K562 (cell line): Measurements from ENCODE around the gene SUPT3H. TPM values are rescaled to one million over a fixed set of nuclear protein-coding genes. Genes with fewer than 3 reads are reported as not detected.
A peak's percentile ranks its signal among the peaks of the same experiment; 100 is the strongest.

Source experiments
- BHLHE40 ChIP-seq: IDR thresholded peaks from 2 replicates; pipeline ENCODE4 v1.6.1; 2011; ENCODE audit warnings: low read length, improper control_type of control experiment
- BRD9 ChIP-seq: fragments of 450-650 bp; IDR thresholded peaks from 2 replicates; pipeline ENCODE4 v1.6.1; 2018; ENCODE audit warnings: low read depth; ENCODE audit not compliant: partially characterized antibody
- CCNT2 ChIP-seq: IDR thresholded peaks from 2 replicates; pipeline ENCODE4 v1.6.1; 2011; ENCODE audit warnings: borderline replicate concordance, low read depth, mild to moderate bottlenecking, moderate library complexity, mixed read lengths, low read length; ENCODE audit not compliant: insufficient read length; ENCODE audit errors: extremely low read depth
- GATAD2B ChIP-seq: fragments of 450-650 bp; IDR thresholded peaks from 2 replicates; pipeline ENCODE4 v1.6.1; 2017; ENCODE audit warnings: mild to moderate bottlenecking, borderline replicate concordance
- HNRNPK ChIP-seq: fragments of 200-400 bp; formaldehyde crosslinking; IDR thresholded peaks from one replicate; pipeline ENCODE4 v1.6.1; 2018; ENCODE audit warnings: mild to moderate bottlenecking, low read depth, low read length; ENCODE audit not compliant: poor library complexity, severe bottlenecking
- KDM4B ChIP-seq, 2 experiments: fragments of 450-650 bp in 1 of 2; sonication (generic) in 1 of 2; IDR thresholded peaks; 2 replicates each; pipeline ENCODE4 v1.6.1; 2016 to 2017; ENCODE audit warnings: borderline replicate concordance in 2 of 2, antibody characterized with exemption in 1 of 2, low read depth in 1 of 2, mild to moderate bottlenecking in 1 of 2
- KLF10 ChIP-seq: fragments of 250-450 bp; sonication (Bioruptor Pico); IDR thresholded peaks from 2 replicates; pipeline ENCODE4 v1.6.1; 2021; ENCODE audit warnings: matching md5 sums
- NFXL1 ChIP-seq: fragments of 450-650 bp; formaldehyde crosslinking; IDR thresholded peaks from 2 replicates; pipeline ENCODE4 v1.4.0; 2021; ENCODE audit warnings: mild to moderate bottlenecking
- RAD21 ChIP-seq, 2 experiments: fragments of 250-450 bp in 1 of 2; fragments of 450-650 bp in 1 of 2; sonication (Bioruptor Pico) in 1 of 2; formaldehyde crosslinking in 1 of 2; IDR thresholded peaks in 1 of 2; conservative IDR thresholded peaks in 1 of 2; 2 replicates each; pipeline versions ENCODE4 v1.4.0 to v1.8.0; 2020 to 2022; ENCODE audit warnings: mild to moderate bottlenecking in 2 of 2, moderate library complexity in 1 of 2
- RBM39 ChIP-seq: fragments of 200-400 bp; formaldehyde crosslinking; optimal IDR thresholded peaks from 2 replicates; pipeline ENCODE3; 2018; ENCODE audit warnings: low read depth, low read length
- SAFB2 ChIP-seq: fragments of 200-400 bp; formaldehyde crosslinking; IDR thresholded peaks from 2 replicates; pipeline ENCODE4 v1.6.1; 2018; ENCODE audit warnings: borderline replicate concordance, low read length, low read depth, moderate library complexity; ENCODE audit not compliant: severe bottlenecking
- TEAD4 ChIP-seq, 2 experiments: sonication (generic) in 1 of 2; formaldehyde crosslinking in 1 of 2; IDR thresholded peaks; 2 replicates each; pipeline versions ENCODE4 v1.6.1 to v1.8.0; 2012 to 2022; ENCODE audit warnings: borderline replicate concordance in 1 of 2, inconsistent platforms in 1 of 2, low read length in 1 of 2, mild to moderate bottlenecking in 1 of 2, missing genetic modification reagents in 1 of 2
- ZBED1 ChIP-seq: IDR thresholded peaks from 2 replicates; pipeline ENCODE4 v1.6.1; 2014
- ZBTB17 ChIP-seq: fragments of 450-650 bp; formaldehyde crosslinking; IDR thresholded peaks from 2 replicates; pipeline ENCODE4 v1.4.0; 2020; ENCODE audit warnings: mild to moderate bottlenecking
- polyA plus RNA-seq, 8 experiments: library from polyadenylated mRNA; depleted of rRNA in 4 of 8; stranded (reverse) in 5 of 8; unstranded in 3 of 8; fragments of >200 nt; fragmentation: Nextera tagmentation in 2 of 8; fragmentation: Illumina TruSeq in 1 of 8; extraction: Ambion mirVana in 2 of 8; extraction: Trizol in 1 of 8; gene quantifications; 2 replicates each; pipeline versions ENCODE4 v1.2.1 to v1.2.3, GENCODE V29; 2011 to 2014; ENCODE audit warnings: inconsistent platforms in 1 of 8, missing spikeins in 1 of 8
- total RNA-seq, 7 experiments: library from RNA; depleted of rRNA in 6 of 7; stranded (reverse); fragments of >200 nt in 6 of 7; fragmentation: Illumina TruSeq in 2 of 7; extraction: Trizol in 2 of 7; gene quantifications; 2 replicates each; pipeline versions ENCODE4 v1.2.1 to v1.2.3, GENCODE V29; 2011 to 2021; ENCODE audit warnings: low replicate concordance in 1 of 7
- TF ChIP-seq, protein P1 (sequence below), 3 experiments: fragments of 200-800 bp in 1 of 3; fragments of 250-450 bp in 1 of 3; fragments of 450-650 bp in 1 of 3; sonication (Bioruptor Pico) in 1 of 3; sonication (Bioruptor generic) in 1 of 3; formaldehyde crosslinking in 1 of 3; IDR thresholded peaks; 2 replicates each; pipeline versions ENCODE4 v1.6.1 to v1.8.0; 2016 to 2022; ENCODE audit warnings: mild to moderate bottlenecking in 2 of 3, missing genetic modification characterization in 2 of 3, missing compliant biosample characterization in 1 of 3, moderate library complexity in 1 of 3
- TF ChIP-seq, protein P2 (sequence below): fragments of 450-650 bp; IDR thresholded peaks from 2 replicates; pipeline ENCODE4 v1.7.1; 2018; ENCODE audit warnings: mild to moderate bottlenecking, low read depth; ENCODE audit not compliant: partially characterized antibody
- TF ChIP-seq, protein P3 (sequence below), 3 experiments: IDR thresholded peaks in 2 of 3; conservative IDR thresholded peaks in 1 of 3; 2 replicates each; pipeline ENCODE4 v1.5.1; 2011 to 2012; ENCODE audit warnings: low read length in 3 of 3, mild to moderate bottlenecking in 3 of 3, control low read depth in 2 of 3, improper control_type of control experiment in 1 of 3, inconsistent platforms in 1 of 3, low read depth in 1 of 3, mixed read lengths in 1 of 3, moderate library complexity in 1 of 3; ENCODE audit not compliant: insufficient read depth in 2 of 3

The SUPT3H gene
- total and polyA plus RNA-seq, 9 of the 15 experiments (the other 6 are each of a cell fraction or from before 2014, with no cell fraction given), result 7.2 to 16.3 (median 11.9) TPM

DNA sequence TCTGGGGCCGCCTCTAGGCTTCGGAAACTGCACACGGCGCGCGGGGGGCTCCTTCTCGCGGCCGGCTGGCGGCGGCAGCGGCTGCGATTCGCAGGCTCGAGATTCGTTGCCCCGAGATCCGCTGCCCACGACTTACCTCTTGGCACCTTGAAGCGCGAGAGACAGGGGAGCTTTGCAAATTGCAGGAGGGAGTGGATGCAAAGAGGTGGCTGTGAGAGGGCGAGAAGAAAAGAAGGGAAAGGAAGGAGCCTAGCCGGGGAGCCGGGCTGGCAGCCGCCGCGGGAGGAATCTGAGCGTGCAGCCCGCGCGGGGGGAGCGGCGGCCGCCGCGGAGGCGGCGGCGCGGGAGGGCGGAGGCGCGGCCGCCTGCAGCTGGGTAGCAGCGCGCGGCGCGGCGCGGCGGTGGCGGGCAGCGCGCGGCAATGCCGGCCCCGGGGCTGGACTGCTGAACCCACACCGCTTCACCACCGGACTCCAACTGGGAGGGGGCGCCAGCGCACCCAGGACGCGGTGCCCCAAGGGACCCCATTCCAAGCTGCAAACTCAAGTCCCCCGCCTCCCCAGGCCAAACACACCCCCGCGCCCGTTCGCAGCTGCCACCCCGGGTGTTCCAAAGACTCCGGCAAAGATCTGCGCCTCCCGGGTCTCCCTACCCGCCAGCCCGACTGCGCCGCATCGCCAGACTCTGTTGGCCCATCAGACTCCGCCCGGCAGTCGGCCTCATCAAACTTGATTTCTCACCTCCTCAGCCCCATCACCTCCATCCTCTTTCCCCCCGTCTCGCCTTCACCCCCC, 44.2 kb upstream of the SUPT3H start (continued):
- TF ChIP-seq, protein P1, sequence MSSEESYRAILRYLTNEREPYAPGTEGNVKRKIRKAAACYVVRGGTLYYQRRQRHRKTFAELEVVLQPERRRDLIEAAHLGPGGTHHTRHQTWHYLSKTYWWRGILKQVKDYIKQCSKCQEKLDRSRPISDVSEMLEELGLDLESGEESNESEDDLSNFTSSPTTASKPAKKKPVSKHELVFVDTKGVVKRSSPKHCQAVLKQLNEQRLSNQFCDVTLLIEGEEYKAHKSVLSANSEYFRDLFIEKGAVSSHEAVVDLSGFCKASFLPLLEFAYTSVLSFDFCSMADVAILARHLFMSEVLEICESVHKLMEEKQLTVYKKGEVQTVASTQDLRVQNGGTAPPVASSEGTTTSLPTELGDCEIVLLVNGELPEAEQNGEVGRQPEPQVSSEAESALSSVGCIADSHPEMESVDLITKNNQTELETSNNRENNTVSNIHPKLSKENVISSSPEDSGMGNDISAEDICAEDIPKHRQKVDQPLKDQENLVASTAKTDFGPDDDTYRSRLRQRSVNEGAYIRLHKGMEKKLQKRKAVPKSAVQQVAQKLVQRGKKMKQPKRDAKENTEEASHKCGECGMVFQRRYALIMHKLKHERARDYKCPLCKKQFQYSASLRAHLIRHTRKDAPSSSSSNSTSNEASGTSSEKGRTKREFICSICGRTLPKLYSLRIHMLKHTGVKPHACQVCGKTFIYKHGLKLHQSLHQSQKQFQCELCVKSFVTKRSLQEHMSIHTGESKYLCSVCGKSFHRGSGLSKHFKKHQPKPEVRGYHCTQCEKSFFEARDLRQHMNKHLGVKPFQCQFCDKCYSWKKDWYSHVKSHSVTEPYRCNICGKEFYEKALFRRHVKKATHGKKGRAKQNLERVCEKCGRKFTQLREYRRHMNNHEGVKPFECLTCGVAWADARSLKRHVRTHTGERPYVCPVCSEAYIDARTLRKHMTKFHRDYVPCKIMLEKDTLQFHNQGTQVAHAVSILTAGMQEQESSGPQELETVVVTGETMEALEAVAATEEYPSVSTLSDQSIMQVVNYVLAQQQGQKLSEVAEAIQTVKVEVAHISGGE (CRISPR knock-in tag; IDR thresholded peaks at IDR 0.05), result 0 out of 6 replicates have a peak, but pooled peaks of 1 of the 3 experiments have one; percentile 27
- TF ChIP-seq CCNT2 (peak; percentile 83), BRD9 (no peak), KDM4B (IDR thresholded peaks at IDR 0.05; ENCODE audit: borderline replicate concordance in 2 of 2, low read depth in 1 of 2) (peak in 1 of 2 experiments; percentile 43; a peak in 1 of 4 replicates), TEAD4 (IDR thresholded peaks at IDR 0.05; ENCODE audit: low read length) (no peak), TEAD4 (CRISPR knock-in tag; IDR thresholded peaks at IDR 0.05; ENCODE audit: borderline replicate concordance) (no peak), SAFB2 (no peak), ZBED1 (no peak), ZBTB17 (CRISPR knock-in tag) (0 out of 2 replicates have a peak, but pooled peaks have one; percentile 25), NFXL1 (CRISPR knock-in tag) (no peak), BHLHE40 (peak; percentile 24; the same call in 1 of the 2 replicates), KLF10 (no peak), RBM39 (no peak), GATAD2B (0 out of 2 replicates have a peak, but pooled peaks have one; percentile 32), HNRNPK (no peak), RAD21 (CRISPR knock-in tag; conservative IDR thresholded peaks at IDR 0.05 in 1 of 2, IDR thresholded peaks at IDR 0.05 in 1 of 2) (peak; percentile 67 to 72)
- TF ChIP-seq, protein P2, sequence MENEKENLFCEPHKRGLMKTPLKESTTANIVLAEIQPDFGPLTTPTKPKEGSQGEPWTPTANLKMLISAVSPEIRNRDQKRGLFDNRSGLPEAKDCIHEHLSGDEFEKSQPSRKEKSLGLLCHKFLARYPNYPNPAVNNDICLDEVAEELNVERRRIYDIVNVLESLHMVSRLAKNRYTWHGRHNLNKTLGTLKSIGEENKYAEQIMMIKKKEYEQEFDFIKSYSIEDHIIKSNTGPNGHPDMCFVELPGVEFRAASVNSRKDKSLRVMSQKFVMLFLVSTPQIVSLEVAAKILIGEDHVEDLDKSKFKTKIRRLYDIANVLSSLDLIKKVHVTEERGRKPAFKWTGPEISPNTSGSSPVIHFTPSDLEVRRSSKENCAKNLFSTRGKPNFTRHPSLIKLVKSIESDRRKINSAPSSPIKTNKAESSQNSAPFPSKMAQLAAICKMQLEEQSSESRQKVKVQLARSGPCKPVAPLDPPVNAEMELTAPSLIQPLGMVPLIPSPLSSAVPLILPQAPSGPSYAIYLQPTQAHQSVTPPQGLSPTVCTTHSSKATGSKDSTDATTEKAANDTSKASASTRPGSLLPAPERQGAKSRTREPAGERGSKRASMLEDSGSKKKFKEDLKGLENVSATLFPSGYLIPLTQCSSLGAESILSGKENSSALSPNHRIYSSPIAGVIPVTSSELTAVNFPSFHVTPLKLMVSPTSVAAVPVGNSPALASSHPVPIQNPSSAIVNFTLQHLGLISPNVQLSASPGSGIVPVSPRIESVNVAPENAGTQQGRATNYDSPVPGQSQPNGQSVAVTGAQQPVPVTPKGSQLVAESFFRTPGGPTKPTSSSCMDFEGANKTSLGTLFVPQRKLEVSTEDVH, result no peak
- TF ChIP-seq, protein P3, sequence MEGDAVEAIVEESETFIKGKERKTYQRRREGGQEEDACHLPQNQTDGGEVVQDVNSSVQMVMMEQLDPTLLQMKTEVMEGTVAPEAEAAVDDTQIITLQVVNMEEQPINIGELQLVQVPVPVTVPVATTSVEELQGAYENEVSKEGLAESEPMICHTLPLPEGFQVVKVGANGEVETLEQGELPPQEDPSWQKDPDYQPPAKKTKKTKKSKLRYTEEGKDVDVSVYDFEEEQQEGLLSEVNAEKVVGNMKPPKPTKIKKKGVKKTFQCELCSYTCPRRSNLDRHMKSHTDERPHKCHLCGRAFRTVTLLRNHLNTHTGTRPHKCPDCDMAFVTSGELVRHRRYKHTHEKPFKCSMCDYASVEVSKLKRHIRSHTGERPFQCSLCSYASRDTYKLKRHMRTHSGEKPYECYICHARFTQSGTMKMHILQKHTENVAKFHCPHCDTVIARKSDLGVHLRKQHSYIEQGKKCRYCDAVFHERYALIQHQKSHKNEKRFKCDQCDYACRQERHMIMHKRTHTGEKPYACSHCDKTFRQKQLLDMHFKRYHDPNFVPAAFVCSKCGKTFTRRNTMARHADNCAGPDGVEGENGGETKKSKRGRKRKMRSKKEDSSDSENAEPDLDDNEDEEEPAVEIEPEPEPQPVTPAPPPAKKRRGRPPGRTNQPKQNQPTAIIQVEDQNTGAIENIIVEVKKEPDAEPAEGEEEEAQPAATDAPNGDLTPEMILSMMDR (IDR thresholded peaks at IDR 0.05 in 2 of 3, conservative IDR thresholded peaks at IDR 0.05 in 1 of 3; ENCODE audit: insufficient read depth in 2 of 3, low read depth in 1 of 3, low read length in 3 of 3), result peak; percentile 25 to 46 (median 44); a peak in 4 of 6 replicates
